Stimulated activated naive CD4-positive, alpha-beta T cell (primary cell): ENCODE results near the gene ENHO.
"Not testable (repeated sequence)": the region's sequence is repeated elsewhere in the genome, so short reads cannot be mapped to it uniquely, and the experiment has no call there.

Experiments
- DNase-seq, 6 experiments: peaks; one replicate each; lab custom pipeline; 2025; lab: John Stamatoyannopoulos, UW

ENHO gene

DNA sequence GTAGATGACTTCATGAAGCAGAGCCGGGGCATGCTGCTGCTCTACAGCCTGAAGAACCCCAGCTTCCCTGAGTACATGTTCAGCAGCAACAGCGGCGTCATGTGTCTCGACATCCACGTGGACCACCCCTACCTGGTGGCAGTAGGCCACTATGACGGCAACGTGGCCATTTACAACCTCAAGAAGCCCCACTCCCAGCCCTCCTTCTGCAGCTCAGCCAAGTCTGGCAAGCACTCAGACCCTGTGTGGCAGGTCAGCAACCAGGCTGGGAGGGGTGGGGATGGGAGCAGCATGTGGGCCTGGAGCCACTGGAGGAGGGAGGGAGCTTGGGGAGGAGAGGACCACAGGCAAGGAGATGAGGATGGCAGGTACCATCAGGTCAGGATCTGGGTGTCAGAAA is 16.2 kb downstream of the ENHO start:
- DNase-seq: no peak

DNA sequence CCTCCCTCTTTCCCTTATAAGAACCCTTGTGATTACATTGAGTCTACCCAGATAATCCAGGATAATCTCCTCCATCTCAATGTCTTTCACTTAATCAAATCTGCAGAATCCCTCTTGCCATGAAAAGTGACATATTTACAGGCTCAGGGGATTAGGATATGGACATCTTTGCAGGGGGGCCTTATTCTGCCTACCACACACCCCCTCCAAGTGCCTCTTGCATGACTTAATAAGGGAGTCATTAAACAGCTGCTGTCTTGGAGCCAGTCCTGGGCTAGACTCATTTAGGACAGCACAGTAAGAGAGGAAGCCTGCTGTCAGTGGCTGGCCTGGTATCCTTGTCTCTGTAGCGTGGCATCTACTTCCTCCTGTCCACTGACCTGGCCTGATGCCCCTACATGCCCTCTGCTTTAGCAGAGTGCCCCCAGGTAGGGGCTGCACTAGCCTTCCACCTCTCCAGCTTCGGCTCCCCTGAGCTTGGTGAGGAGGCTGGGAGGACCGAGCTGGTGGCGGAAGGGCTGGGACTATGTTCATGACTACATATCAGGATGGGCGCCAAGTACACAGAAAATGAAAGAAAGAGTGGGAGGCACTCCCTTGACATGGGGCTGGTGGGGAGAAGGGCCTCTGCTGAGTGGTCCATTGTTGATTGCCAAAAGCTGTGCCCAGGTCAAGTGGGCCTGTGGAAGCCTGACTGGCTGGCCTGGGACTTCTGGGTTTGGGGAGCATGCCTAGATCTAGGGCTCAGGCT is 17.2 kb downstream of the ENHO start:
- DNase-seq: no peak

DNA sequence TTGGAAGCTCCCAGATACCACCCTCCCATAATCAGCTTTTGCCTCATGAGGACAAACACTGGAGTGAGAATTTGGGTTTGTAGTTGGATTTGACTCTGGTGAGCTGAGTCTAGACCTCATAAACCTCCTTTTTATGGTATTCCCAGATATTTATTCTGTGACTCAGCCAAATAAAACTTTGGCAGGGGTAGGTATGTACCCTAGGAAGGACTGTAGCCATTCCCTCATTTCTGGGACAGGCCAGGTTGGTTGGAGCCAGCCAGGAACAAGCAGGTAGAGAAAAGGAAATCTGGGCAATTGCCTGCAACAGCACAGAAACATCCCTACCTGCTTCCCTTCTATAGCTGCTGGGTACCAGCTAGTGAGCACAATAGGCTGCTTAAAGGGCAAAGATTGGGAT is 19.4 kb downstream of the ENHO start:
- no peak for DNase-seq

DNA sequence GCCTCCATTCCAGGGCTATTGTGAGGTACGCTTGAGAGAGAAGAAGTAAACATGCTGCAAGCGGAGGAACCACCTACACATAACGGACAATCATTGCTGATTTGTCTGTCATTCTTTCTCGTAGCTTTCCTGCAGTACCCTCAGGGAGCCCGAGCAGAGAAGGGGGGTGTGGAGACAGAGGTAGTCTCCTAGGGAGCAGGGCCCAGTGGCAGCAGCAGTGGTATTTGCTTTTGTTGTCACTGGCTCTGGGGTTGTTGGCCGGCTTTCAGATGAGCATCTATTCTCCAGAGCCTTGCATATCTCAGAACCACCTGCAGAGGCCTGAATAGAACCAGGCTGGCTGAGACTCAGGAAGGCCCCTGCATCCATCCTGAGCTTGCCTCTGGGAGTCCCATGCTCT is 19.9 kb downstream of the ENHO start:
- no peak for DNase-seq

DNA sequence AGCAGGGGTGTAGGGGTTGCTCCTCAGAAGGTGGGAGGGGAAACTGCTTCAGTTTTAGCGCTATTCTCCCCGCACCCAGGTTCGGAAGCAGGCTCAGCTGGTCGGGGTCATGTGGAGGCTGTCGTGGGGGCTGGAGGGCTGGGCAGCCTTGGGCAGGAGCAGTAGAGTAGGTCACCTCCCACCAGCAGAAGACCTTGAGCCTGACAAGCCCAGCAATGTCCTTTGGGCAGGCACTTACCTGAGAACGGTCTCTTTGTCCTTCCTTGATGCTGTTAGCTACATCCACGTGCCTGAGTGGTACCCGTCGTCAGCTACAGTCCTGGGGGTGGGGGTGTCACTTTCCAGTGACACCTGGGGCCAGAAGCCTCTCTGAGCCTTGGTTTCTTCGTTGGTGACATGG is 20.3 kb downstream of the ENHO start:
- DNase-seq: no peak

DNA sequence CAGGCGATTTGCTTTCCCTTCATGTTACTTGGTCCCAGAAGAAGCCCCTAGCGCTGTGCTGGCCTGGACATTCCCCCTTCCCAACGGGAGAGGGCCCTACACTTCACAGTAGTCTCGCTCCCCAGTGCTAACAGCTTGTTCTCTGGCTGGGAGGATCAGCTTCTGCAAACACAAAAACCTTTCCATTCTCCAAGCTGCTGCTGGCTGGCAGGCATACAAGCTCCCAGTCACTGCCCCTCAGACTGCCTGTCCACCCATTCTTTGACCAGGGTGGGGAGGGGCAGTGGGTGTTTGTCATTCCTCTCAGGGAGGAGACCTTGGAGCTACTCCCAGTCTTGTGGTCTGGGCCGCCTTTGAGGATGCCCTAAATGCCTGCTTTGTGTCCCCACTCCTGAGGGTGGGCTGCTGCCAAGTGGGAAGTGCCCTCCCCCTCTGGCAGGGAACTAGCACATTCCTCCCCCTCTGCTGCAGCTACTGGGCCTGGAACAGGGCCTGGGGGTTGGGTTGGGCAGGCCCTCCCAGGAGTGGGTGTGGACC is 20.8 kb downstream of the ENHO start:
- DNase-seq: no peak

DNA sequence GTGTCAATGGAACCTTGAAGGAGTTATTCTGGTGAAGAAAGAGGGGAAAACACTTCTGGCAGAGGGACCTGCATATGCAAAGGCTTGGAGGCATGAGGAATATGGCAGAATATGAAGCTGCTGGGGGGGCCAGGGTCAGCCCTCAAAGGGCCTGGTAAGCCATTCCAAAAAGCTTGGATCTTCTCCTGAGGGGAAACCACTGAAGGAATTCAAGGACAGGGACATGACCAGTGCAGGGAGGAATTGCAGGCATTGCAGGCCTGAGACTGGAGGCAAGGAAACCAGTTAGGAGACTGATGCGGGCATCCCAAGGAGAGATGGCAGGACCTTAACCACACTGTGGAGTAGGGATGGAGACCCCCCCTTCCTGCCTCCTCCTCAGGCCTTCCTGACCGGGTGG is 21.4 kb downstream of the ENHO start:
- DNase-seq: no peak

DNA sequence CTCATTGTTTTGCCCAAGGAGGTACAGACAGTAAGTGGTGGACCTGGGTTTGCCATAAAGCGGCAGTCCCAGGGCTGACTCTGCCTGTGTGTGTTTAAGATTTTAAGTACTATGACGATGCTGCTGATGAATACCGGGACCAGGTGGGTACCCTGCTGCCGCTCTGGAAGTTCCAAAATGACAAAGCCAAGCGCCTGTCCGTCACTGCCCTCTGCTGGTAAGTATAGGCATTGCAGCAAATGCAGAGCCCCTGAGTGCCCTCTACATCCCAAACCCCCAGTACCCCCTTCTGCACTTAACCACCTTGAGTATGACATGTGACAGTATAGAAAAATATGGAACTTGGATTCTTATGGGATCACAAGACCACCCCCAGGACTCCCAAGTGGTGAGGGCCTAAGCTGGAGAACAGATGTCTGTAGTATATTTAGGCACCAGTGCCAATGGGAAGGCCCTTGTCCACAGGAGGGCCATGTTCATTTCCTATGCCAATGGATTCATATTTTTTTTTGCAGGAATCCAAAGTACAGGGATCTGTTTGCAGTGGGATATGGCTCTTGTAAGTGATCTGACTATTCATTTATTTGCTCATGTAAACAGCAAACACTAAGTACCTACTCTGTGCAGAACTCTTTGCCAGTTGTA is 22.0 kb downstream of the ENHO start:
- peak; percentile 39 to 79 (median 62) for DNase-seq

DNA sequence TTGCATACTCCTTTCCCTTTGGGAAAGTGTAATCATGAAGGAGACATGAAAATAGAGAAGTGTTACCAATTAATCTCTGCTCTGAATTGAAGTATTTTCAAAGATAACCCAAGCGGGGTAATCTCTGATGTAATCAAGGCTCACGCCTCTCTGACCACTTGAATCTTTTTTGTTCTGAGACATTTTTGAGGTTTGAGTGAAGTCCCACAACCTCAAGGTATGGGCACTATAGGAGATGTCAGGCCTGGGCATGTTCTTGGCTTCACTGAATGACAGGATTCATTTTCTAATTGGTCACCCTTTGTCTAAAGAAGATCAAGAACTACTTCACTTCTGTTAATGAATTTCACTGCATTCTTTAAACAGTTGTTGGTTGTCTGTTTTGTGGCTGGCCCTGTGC is 23.7 kb downstream of the ENHO start:
- DNase-seq: no peak

DNA sequence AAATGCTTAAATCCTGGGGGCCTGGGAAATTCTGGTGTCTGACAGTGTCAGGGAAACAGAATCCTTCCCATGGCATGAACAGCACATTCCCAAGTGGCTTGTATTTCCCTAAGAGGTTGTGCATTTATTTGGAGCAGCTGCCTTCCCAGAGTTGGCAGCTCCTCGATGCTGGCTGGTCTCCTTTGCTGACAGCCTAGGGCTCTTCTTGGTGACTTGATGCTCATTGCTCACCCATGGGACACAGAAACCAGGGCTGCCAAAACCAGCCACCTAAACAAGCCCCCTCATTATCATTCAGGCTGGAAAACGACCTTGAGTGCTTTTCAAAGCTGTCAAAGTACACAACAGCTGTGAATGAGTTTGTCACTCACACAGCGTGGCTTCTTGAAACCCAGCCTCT is 24.2 kb downstream of the ENHO start:
- DNase-seq: no peak

DNA sequence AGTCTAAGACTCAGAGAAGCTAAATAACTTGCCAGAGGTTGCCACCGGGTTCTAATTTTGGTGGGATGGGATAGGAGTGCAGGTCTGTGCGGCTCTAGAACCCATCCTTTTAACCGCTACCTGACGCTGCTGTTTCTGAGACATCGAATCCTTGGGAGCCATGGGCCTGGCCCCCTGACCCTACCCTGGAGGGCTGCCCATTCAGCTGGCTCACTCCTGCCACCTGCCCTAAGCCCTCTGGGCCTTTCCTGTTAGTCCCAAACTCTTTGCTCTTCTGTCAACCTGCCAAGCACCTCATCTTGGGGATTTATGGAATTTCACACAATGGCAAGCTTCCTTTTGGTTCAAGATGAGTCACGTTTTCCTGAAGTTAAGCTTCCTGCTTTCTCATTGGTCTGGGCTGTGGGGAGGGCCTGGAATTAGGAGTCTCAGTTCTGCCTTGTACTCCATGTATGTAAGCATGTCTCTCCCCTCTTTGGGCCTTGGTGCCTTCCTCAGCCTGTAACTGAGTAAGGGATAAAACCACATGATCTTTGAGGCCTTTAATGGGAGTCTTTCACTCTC is 26.6 kb downstream of the ENHO start:
- no peak for DNase-seq

DNA sequence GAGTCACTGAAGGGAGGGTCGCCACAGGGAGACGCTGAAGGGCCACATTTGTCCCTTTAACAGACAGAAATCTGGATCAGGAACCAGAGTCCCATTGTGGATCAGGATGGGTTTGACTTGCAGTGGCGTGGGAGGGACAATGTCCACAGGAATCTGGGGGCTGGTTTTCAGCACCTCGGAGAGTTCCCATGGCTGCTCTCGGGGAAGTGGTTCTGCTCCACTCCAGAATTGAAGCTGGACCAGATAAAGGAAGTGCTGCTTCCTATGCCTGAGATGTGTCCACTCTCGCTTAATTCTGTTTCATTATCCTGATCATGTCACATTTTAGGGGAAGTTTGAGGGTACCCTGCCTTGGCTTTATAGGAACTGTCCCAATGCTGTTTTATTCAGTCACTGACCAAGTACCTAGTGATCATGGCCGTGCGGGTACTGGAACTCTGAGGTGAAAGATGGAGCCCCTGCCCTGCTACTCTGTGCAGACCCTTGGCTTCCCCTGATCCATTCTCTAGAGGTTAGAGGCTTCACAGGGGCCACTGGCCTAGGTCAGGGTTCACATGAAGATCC is 28.7 kb downstream of the ENHO start:
- DNase-seq: peak in 2 of 6 experiments; percentile 2 to 15

DNA sequence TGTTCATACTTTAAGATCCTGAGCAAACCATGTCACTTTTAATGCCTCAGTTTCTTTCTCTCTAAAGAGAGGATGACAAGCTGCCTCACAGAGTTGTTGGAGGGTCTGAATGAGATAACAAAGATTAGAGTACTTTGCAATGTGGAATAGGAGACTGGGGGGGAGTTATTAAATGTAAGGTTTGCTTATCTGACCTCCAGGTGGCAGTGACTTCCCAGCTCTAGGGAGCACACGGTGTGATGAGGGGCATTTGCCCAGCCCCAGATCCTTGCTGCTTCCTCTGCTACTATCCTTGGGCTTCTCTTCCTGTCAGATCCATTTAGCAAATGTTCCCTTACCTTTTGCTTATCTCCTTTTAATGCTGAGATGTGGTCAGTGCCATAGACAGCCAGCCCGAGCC is 30.7 kb downstream of the ENHO start:
- DNase-seq: no peak

DNA sequence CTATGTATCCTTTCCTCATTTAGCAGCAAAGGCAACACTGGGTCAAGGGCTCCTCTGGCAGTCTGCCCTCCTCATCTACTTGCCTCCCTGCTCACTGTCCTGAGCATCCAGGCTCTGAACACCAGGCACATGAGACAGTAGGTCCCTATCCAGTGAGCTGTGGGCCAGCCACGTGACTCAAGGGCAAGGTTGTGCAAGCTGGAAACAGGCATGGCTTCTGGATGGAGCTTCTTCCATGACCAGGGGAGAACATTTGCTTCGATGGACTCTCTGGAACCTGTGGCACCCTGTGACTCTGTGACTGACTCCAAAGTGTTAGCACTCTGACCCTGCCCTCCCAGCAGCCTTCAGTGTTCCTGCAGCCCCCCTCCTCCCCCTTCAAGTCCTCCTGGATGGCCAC is 31.2 kb downstream of the ENHO start:
- DNase-seq: no peak

DNA sequence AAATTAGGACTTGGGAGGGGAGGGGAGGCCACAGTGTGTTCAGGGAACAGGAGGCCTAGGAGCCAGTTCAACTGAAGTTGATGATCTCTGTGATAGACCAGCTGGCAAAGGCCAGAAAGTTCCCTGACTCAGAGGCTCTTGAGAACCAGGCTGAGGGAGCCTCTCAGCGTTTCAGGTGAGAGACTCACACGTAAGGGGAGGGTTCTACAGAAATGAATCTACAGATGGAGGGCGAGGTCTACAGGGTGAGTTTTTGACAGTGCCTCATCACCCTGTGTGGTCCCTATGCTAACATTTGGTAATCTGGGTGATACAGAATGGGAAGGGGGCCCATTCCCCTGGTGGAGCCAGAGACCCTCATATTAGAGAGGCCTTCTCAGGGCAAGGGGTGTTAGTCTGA is 32.0 kb downstream of the ENHO start:
- no peak for DNase-seq

DNA sequence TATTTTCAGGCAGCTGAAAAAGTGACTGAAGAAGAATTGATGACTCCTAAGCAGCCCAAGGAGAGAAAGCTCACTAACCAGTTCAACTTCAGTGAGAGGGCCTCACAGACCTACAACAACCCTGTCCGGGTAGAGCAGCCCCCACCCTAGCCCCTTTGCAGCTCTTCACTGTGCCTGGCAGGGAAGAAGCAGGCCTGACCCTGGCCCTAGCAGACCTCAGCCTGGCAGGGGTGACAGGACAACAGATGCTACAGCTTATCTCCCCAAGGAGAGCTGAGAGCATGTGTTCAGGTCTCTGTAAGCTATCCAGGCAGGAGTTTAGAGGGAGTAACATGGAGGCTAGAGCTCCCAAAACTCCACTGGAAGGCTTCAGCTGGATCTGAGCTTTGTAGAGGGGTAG is 32.4 kb downstream of the ENHO start:
- DNase-seq: no peak

DNA sequence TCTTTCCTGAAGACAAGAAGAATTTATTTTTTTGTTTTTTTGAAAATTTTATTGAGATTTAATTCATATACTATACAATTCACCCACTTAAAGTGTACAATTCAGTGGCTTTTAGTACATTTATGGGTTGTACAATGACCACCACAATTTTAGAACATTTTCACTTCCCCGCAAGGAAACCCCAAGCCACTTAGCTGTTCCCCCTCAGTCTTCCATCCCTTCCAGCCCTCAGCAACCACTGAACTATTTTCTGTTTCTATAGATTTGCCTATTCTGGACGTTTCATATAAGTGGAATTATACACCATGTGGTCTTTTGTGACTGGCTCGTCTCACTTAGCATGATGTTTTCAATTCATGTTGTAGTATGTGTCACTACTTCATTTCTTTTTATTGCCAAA is 36.2 kb downstream of the ENHO start:
- no peak for DNase-seq

DNA sequence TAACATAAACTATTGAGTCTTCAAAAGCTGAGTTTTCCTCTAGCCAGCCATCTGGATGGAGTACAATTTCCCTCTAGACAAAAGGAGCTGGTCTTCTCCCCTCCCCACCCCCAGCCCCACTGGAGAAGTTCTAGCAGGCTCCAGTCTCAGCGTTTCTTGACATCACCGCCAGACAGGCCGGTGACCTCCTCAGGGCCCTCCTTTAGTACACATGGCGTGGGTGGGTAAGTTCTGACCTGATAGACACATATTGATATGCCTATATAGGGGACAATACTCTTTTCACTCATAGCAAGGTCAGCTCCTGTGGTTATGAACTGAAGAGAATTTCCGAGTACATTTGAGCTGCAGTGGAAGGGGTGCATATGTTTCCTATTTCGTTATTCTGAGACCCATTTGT is 37.0 kb downstream of the ENHO start:
- DNase-seq: no peak

DNA sequence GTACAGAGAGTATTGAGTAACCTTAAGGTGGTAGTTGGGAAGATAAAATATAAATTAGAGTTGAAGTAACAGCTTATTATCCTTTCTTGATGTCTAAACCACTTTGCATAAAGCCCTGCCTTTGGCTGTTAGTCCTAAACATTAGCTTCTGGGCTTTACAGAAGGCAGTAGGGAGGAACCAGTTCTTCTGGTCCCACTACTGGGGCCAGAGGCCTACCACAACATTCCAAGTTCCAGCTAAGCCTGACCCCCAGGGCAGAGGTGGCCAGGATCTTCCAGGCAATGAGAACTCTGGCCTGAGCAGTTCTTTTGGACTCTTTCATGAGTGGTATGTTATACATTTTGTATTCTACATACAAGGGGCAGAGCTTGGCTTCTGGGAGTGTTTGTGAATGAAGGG is 38.1 kb downstream of the ENHO start:
- DNase-seq: no peak

DNA sequence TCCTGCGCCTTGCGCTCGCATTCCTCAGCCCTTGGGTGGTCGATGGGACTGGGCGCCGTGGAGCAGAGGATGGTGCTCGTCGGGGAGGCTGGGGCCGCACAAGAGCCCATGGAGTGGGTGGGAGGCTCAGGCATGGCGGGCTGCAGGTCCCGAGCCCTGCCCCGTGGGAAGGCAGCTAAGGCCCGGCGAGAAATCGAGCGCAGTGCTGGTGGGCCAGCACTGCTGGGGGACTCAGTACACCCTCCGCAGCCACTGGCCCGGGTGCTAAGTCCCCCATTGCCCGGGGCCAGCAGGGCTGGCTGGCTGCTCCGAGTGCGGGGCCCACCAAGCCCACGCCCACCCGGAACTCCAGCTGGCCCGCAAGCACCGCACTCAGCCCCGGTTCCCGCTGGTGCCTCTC is 40.0 kb downstream of the ENHO start:
- DNase-seq: not testable (repeated sequence)

DNA sequence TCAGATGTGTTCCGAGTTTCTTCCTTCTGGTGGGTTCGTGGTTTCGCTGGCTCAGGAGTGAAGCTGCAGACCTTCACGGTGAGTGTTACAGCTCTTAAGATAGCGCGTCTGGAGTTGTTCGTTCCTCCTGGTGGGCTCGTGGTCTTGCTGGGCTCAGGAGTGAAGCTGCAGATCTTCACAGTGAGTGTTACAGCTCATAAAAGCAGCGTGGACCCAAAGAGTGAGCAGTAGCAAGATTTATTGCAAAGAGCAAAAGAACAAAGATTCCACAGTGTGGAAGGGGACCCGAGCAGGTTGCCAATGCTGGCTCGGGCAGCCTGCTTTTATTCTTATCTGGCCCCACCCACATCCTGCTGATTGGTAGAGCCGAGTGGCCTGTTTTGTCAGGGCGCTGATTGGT is 41.2 kb downstream of the ENHO start:
- not testable (repeated sequence) for DNase-seq

DNA sequence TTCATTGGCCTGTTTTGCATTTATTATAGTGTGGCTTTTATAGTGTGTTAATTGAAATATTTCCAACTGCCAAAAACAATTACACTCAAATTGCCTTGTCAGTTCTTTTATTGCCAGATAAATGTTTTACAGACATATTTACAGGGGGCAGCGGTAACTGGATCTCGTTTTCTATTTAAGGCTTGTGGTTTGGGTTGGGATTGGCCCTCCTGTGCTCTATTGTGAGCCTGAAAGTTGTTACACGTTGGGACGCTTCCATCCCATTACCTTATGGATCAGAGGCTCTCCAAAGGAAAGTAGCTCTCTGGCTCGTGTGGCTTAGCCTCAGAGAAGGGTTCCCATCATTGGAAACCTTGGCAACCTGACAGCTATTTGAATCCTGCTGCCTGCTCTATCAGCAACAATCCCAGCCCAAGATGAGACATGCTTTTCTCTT is 43.3 kb downstream of the ENHO start:
- no peak for DNase-seq

DNA sequence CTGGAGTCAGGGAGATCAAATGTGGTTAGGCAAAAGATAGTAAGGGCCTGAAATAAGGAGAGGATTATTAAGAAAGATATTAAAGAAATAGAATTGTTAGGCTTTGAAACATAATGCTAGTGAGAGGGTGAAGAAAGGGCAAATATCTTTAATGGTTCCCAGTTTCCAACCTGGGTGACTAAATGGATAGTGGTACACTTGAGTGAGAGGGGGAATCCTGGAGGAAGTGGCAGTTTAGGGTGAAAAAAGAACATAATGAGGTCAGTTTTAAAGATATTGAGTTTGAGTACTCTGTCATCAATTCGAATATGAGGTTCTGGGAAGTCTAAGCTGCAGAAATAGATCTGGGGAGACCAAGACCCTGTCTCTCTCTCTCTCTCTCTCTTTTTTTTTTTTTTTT is 45.2 kb downstream of the ENHO start:
- DNase-seq: no peak
